Measurements from ENCODE around the gene LIPC. TPM values are rescaled to one million over a fixed set of nuclear protein-coding genes. Genes with fewer than 3 reads are reported as not detected.
A peak's percentile ranks its signal among the peaks of the same experiment; 100 is the strongest.

Gene LIPC
- polyA plus RNA-seq, 1 donor from 2014 or later, result 0.95 TPM

DNA sequence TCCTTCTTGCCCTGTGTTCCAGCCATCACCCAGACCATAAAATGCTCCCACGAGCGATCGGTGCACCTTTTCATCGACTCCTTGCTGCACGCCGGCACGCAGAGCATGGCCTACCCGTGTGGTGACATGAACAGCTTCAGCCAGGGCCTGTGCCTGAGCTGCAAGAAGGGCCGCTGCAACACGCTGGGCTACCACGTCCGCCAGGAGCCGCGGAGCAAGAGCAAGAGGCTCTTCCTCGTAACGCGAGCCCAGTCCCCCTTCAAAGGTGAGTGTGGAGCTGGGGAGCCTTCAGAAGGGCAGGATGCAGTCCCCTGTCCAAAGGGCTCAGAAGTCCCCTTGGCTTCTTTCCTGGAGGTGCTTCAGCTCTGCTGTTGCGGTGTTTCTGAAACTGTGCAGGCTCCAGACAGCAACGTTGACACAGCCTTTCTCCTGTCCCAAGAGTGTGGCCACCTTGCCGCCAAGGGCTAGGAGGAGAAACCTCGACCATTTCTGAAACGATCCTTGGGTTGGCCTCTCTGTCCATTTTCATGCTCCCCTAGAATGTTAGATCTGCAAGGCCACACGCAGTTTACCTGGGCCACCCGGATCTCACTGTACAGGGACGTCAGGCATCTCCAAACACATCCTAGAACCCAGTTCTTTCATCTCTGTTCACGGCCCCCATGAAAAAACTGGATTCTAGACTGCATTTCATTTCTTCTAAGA, 116.7 kb downstream of the LIPC start:
- Mint-ChIP-seq H3K27ac (peak overlapping the region in 1 of 3 donors; percentile 71), H3K4me1 (peaks cover 0 to 6% (median 0%) of the 10 kb centered on the region in 3 donors), H3K4me3 (no peak overlapping the region), H3K27me3 (peaks cover 25% of the 10 kb centered on the region), H3K9me3 (no peaks in the 10 kb centered on the region), H3K36me3 (peaks cover 2% of the 10 kb centered on the region)

DNA sequence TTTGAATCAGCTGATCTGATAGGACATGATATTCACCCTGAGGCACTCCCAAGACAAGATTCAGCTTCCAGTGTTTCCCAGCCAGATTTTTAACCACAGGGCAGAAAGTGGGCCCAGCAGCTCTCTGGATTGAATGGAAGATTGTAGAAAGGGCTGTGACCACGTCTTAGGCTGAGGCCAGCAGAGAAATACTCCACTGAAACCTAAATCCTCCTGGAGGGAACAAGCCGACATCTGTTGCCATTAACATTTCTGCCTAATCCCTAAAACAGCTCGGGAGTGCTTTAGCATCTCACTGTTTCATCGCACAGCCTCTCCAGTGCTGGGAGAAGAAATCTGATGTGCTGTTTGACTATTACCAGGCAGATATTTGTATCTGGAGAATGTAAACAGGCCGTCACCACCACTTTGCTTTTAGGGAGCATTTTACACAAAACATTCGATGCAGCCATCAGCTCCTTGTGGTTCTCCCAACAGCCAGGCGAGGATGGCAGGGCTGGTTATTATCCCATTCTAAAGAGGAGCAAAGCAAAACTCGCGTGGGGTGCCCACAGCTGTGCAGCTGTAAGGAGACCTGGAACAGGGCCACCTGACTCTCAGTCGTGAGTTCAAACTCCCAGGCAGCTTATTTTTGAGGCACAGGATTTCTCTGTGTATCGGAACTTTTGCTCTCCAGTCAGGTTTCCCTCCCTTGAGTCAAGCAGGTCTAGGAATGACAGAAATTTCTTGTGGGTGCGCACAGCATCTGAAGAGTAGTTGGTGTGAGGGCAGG, 117.4 kb downstream of the LIPC start:
- peak overlapping the region in 1 of 3 donors; percentile 71 for H3K27ac Mint-ChIP-seq
- H3K4me1 Mint-ChIP-seq, result peaks cover 0 to 6% (median 0%) of the 10 kb centered on the region in 3 donors
- H3K9me3 Mint-ChIP-seq, result no peaks in the 10 kb centered on the region
- H3K27me3 Mint-ChIP-seq, result peaks cover 25% of the 10 kb centered on the region
- peaks cover 2% of the 10 kb centered on the region for H3K36me3 Mint-ChIP-seq
- no peak overlapping the region for H3K4me3 Mint-ChIP-seq

DNA sequence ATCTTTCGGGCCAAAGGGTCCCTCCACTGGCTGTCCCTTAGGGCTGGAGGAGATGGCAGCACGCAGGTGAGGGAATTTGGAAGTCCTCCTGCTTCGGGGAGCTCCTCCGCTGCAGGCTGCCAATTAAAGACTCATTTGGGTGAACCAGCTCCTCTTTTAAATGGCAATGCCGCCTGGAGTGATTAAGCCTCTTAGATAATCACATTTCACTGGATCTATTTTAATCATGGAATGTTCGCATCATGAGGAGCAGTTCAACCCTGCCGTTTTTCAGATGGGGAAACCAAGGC, 117.9 kb downstream of the LIPC start:
- Mint-ChIP-seq H3K36me3 (peaks cover 2% of the 10 kb centered on the region), H3K27ac (peak overlapping the region in 1 of 3 donors; percentile 47), H3K4me1 (peaks cover 0 to 6% (median 0%) of the 10 kb centered on the region in 3 donors), H3K4me3 (no peak overlapping the region), H3K27me3 (peaks cover 25% of the 10 kb centered on the region), H3K9me3 (no peaks in the 10 kb centered on the region)

DNA sequence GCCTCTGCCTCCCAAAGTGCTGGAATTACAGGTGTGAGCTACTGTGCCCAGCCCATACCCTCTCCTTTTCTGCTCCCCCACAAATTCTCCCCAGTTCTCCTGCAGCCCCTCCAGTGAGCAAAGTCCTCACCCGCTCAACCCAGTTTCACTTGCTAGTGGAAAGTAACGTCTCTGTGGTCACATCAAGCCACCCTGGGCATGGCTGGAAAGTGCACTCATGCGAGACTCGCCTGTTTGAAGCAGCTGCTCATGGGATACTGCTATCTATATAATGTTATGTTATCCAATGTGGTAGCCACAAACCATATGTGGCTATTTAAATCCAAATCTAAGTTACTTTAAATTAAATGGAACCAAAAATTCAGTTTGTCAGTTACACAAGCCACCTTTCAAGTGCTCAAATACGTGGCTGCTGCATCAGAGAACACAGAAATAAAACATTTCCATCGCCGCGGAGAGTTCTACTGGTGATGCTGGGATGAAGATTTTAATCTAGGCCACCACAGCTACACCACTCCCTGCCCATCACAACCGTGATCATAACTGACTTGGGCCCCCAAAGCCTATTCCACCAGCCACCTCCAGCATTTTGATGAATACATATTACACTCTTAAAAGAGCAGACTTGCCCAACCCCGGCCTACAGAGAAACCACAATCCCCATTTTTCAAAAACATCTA, 119.4 kb downstream of the LIPC start:
- peak overlapping the region in 1 of 3 donors; percentile 23 for H3K27ac Mint-ChIP-seq
- peaks cover 2% of the 10 kb centered on the region for H3K36me3 Mint-ChIP-seq
- peaks cover 0 to 2% (median 0%) of the 10 kb centered on the region in 3 donors for H3K9me3 Mint-ChIP-seq
- H3K4me1 Mint-ChIP-seq, result peaks cover 0 to 6% (median 0%) of the 10 kb centered on the region in 3 donors
- H3K4me3 Mint-ChIP-seq, result peak overlapping the region in 1 of 4 donors; percentile 60
- peaks cover 28% of the 10 kb centered on the region for H3K27me3 Mint-ChIP-seq

DNA sequence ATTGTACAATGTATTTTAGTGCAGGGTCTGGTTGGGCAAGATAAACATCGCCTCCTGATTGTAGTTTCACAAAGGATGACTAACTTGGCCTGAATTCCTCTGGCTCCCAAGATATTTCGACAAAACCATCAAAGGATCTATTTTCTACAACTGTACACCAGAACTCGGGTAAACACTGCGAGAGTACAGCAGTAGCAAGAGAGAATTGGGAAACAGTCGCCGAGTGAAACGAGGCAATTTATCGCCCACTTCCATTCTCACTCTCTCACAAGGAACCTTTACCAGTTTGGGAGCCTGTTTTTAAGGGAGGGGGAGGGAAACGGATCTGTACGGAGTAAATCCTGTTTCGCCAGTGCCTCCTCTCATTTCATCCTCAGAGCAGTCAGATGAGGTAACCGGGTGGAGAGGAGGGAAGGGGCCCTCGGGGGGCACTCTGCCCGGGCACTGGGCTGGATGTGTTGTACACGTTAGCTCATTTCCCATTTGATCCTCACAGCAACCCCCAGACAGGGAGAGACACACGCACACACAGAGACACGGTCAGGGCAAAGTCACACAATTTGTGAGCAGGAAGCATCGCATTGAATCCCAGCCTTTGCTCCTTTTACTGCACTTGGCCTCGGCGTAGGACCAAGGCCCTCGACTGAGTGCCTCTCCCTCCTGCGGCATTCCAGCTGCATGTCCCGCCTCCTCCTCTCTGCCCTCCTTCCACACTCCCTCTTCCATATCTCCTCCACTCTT, 120.1 kb downstream of the LIPC start:
- Mint-ChIP-seq H3K4me3 (no peak overlapping the region), H3K27ac (no peak overlapping the region), H3K27me3 (peaks cover 28% of the 10 kb centered on the region), H3K36me3 (peaks cover 2% of the 10 kb centered on the region), H3K9me3 (peaks cover 0 to 2% (median 0%) of the 10 kb centered on the region in 3 donors), H3K4me1 (peaks cover 0 to 6% (median 0%) of the 10 kb centered on the region in 3 donors)

DNA sequence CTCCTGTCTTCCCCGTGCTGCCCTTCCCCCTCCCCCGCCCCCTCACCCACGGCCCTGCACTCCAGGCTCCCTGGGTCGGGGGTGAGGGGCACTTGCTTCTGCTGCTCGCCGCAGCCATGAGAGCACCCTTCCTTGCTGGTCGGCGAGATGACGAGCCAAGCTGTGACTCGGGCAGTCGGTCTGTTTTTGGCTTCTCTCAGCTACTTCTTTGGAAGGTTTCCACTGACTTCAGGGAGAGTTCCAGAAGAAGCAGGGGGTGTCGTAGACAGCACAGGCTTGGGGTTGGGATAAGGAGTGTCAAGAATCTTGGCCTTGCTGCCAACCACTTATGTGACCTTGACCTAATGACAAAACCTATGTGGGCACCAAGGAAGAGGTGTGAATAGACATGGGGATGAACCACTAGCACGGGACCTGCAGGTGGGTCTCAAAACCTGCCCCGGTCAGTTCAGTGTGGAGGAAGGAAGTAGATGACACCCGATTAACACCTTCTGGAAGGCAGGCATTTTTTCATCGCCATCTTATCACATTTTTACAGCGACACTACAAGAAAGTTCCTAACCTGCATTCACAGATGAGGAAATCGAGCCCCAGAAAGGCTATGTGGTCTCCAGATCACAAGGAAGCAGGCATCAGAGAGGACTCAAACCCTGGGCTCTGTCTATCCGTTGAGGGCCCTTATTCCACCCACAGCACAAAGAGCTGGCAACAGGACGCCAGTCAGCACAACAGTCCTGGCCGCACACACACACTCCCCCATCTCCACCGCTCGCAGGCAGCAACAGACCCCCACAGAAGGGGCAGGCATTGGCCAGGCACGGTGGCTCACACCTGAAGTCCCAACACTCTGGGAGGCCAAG, 120.9 kb downstream of the LIPC start:
- Mint-ChIP-seq H3K36me3 (peaks cover 2% of the 10 kb centered on the region), H3K4me3 (no peak overlapping the region), H3K9me3 (peaks cover 0 to 2% (median 0%) of the 10 kb centered on the region in 3 donors), H3K4me1 (peaks cover 0 to 6% (median 0%) of the 10 kb centered on the region in 3 donors), H3K27ac (no peak overlapping the region), H3K27me3 (peaks cover 28% of the 10 kb centered on the region)

DNA sequence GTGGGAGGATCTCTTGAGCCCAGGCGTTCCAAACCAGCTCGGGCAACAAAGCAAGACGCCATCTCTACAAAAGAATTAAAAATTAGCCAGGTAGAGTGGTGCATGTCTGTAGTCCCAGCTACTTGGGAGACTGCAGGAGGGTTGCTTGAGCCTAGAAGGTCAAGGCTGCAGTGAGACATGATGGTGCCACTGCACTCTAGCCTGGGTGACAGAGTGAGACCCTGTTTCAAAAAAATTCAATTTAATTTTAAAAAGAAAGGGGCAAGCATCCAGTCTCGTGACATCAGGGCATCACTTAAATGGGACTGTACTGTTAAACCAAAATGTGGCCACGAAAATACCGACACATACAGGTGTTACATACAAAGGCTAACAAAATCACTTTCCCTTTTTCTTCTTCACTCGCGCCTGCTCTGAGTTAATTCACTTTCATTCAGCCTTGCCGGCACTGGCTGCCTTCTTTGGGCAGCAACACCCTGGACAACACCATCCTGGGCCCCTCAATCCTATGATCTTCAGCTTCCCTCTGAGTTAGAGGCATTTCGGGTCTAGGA, 121.7 kb downstream of the LIPC start:
- peaks cover 0 to 2% (median 0%) of the 10 kb centered on the region in 3 donors for H3K9me3 Mint-ChIP-seq
- peaks cover 2% of the 10 kb centered on the region for H3K36me3 Mint-ChIP-seq
- H3K27ac Mint-ChIP-seq, result peak overlapping the region in 1 of 3 donors; percentile 82
- peaks cover 28% of the 10 kb centered on the region for H3K27me3 Mint-ChIP-seq
- peaks cover 0 to 6% (median 0%) of the 10 kb centered on the region in 3 donors for H3K4me1 Mint-ChIP-seq
- no peak overlapping the region for H3K4me3 Mint-ChIP-seq

DNA sequence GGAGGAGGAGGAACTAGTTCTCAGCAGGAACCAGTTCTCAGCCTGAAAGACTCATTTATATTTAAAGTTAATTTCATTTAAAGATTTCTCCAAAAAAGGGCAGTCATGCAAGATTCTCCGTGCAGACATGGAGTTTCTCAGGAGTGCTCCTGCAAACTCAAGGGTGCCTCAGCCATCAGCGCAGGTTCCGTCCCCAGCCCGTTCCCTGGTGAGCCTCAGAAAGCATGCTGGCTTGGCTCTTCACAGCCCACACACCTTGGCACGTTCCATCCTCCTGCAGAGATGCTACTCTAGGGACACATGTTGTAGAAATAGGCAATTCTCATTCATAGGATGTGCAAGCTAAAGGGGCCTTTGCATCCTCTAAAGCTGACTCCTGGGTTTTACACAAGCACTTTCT, 123.0 kb downstream of the LIPC start:
- H3K27me3 Mint-ChIP-seq, result peaks cover 34% of the 10 kb centered on the region
- no peak overlapping the region for H3K27ac Mint-ChIP-seq
- peaks cover 0 to 6% (median 0%) of the 10 kb centered on the region in 3 donors for H3K9me3 Mint-ChIP-seq
- H3K4me1 Mint-ChIP-seq, result peaks cover 0 to 6% (median 0%) of the 10 kb centered on the region in 3 donors
- peaks cover 2% of the 10 kb centered on the region for H3K36me3 Mint-ChIP-seq
- H3K4me3 Mint-ChIP-seq, result no peak overlapping the region

DNA sequence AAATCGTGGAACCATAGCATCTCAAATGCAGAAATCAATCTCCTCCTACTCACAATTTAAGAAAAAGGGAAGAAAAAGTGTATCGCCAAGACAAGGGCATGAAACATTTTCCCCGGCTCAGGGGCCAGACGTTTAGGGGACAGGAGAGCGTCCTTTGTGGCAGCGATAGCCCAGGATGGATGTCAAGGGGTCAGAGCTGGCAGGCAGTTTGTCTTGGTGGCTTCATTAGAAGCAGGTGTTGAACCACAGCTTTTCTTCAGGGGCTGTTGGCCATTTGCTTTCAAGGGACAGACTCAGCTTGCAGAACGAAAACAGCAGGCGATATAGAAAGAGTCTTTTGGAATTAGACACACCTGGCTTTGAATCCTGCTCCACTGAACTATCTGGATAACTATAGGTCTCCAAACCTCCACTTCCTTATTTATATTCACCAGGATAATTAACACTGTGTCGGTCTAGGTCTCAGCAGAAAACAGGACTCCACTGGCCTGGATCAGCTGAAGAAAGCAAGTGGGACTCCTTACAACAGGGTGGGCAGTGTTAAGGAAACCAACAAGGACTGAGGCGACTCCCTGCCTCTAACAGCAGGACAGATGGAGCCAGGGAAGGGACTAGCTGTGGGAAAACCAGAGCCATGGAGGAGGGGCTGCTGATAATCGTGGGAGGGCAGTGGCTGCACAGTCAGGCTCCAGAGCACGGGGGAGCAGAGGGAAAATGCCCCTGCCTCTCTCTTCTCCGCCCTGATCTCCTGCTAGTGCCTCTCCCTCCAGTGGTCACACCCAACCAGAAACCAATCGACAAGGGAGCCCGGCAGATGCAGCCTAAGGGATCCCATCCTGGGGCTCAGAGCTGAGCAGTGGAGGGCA, 123.6 kb downstream of the LIPC start:
- peaks cover 0 to 6% (median 0%) of the 10 kb centered on the region in 3 donors for H3K9me3 Mint-ChIP-seq
- H3K4me1 Mint-ChIP-seq, result peaks cover 0 to 6% (median 0%) of the 10 kb centered on the region in 3 donors

DNA sequence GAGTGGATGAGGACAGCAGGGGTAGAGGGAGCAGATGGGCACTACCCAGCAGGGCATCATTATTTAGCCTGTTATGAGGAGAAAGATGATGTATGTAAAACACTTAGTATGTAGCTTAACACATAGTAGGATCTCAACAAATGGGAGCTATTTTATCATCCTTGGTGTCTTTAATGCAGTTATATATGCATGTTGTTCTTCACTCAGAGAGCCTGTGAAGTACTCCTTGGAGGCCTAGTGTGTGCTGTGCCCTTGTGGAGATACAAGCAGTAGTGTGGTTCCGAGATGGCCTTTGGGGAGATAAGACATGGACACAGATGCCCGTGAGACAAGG, 124.2 kb downstream of the LIPC start:
- Mint-ChIP-seq H3K4me3 (no peak overlapping the region), H3K4me1 (peaks cover 0 to 6% (median 0%) of the 10 kb centered on the region in 3 donors), H3K27ac (no peak overlapping the region)

More for the DNA sequence above, 123.6 kb downstream of the LIPC start:
- Mint-ChIP-seq H3K4me3 (peak overlapping the region in 1 of 4 donors; percentile 15), H3K27me3 (peaks cover 29% of the 10 kb centered on the region), H3K27ac (no peak overlapping the region), H3K36me3 (peaks cover 2% of the 10 kb centered on the region)

DNA sequence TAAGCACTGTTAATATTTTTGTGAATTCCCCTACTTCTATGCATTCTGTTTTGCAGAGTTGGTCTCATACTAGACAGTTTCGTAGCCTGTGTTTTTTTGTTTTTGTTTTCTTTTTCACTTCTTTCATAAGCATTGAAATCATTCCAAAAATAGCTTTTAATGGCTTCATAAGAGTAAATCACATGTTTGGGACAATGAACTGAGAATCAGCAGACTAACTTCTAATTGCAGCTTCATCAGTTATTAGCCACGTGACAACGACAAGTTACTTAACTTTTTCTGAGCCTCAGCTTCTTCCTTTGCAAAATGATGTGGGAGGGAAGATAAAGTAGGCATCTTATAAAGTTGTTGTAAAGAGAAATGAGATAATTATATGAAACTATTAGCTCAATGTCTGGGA, 124.8 kb downstream of the LIPC start:
- peaks cover 0 to under 1% (median 0%) of the 10 kb centered on the region in 3 donors for H3K4me1 Mint-ChIP-seq
- H3K27me3 Mint-ChIP-seq, result peaks cover 22% of the 10 kb centered on the region
- H3K4me3 Mint-ChIP-seq, result no peak overlapping the region
- H3K36me3 Mint-ChIP-seq, result peaks cover 2% of the 10 kb centered on the region
- no peak overlapping the region for H3K27ac Mint-ChIP-seq
- peaks cover 0 to 6% (median 0%) of the 10 kb centered on the region in 3 donors for H3K9me3 Mint-ChIP-seq

More for the DNA sequence above, 124.2 kb downstream of the LIPC start:
- Mint-ChIP-seq H3K36me3 (peaks cover 2% of the 10 kb centered on the region), H3K27me3 (peaks cover 27% of the 10 kb centered on the region), H3K9me3 (peaks cover 0 to 6% (median 0%) of the 10 kb centered on the region in 3 donors)

DNA sequence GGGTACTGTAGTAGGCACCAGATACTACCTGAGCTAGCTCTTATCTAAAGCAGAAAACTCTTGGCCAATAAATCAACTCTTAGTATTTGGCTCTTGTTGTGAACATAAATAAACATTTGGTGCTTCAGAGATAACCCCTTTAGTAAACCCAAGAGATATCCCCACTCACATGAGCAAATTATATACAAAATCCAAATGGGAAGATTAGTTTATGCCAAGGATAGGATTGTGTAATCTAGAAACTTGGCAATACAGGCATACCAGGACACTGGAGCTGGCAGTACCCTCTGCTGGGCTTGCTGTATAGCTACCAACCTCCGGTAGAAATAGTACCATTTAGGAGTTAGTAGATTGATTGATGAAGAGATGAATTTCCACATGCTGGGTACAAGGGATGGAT, 127.0 kb downstream of the LIPC start:
- Mint-ChIP-seq H3K27me3 (peaks cover 10% of the 10 kb centered on the region), H3K36me3 (no peaks in the 10 kb centered on the region), H3K9me3 (peaks cover 0 to 6% (median 0%) of the 10 kb centered on the region in 3 donors), H3K27ac (no peak overlapping the region), H3K4me3 (no peak overlapping the region), H3K4me1 (no peaks in the 10 kb centered on the region)
